Thyroid gland (tissue), 4 donors: Measurements from ENCODE around the gene AQP3. TPM values are rescaled to one million over a fixed set of nuclear protein-coding genes. Genes with fewer than 3 reads are reported as not detected.
"Not testable (repeated sequence)": the region's sequence is repeated elsewhere in the genome, so short reads cannot be mapped to it uniquely, and the experiment has no call there.

Source experiments
- DNase-seq, 2 donors: peaks; one replicate each; pipeline ENCODE4 v3.0.0-alpha.2; 2019
- H3K27ac ChIP-seq, 3 donors: fragments of 200-600 bp; sonication (generic); 1 replicate in 2 of 3; 2 replicates in 1 of 3; pipeline ENCODE4 v1.5.1; 2016 to 2019; ENCODE audit warnings: mild to moderate bottlenecking in 1 of 3, moderate library complexity in 1 of 3
- H3K27me3 ChIP-seq: fragments of 200-600 bp; sonication (generic); one replicate; pipeline ENCODE4 v1.5.1; 2019
- H3K36me3 ChIP-seq, 2 donors: fragments of 200-600 bp; sonication (generic); one replicate each; pipeline ENCODE4 v1.5.1; 2016 to 2019
- H3K4me1 ChIP-seq, 2 donors: fragments of 200-600 bp; sonication (generic); one replicate each; pipeline ENCODE4 v1.5.1; 2017 to 2019
- H3K4me3 ChIP-seq, 3 donors: fragments of 200-600 bp; sonication (generic); replicated peaks in 1 of 3; 1 replicate in 2 of 3; 2 replicates in 1 of 3; pipeline ENCODE4 v1.5.1; 2016; ENCODE audit warnings: mild to moderate bottlenecking in 1 of 3
- H3K9me3 ChIP-seq: fragments of 200-600 bp; sonication (generic); one replicate; pipeline ENCODE4 v1.5.1; 2017
- CTCF ChIP-seq, 6 experiments: fragments of 200-600 bp in 3 of 6; fragments of 450-650 bp in 3 of 6; sonication (generic) in 3 of 6; IDR thresholded peaks; one replicate each; pipeline ENCODE4 v1.5.1; 2016 to 2019; ENCODE audit warnings: antibody characterized with exemption in 6 of 6, mild to moderate bottlenecking in 2 of 6, inconsistent platforms in 1 of 6, moderate library complexity in 1 of 6
- POLR2A ChIP-seq, 2 donors: fragments of 450-650 bp; IDR thresholded peaks; one replicate each; pipeline ENCODE4 v1.6.1; 2017; ENCODE audit warnings: antibody characterized with exemption in 2 of 2, mild to moderate bottlenecking in 2 of 2, moderate library complexity in 1 of 2
- WGBS, 2 donors: methylation state at CpG; one replicate each; pipeline ENCODE4 v1.1.5; 2017; 5-methylcytosine and 5-hydroxymethylcytosine counted together
- intact Hi-C: fragments of 100-400 bp; cut with DNase I; formaldehyde crosslinking; loops from one replicate; pipeline ENCODE4 v1.15.1; 2023
- total RNA-seq, 4 donors: library from RNA; depleted of rRNA; stranded (reverse); fragments of >200 nt; gene quantifications; one replicate each; pipeline ENCODE4 v1.2.3, GENCODE V29; 2016

The AQP3 gene
- total RNA-seq, 4 donors from 2014 or later: 1.0 to 4.3 (median 2.5) TPM

GRCh38 chr9:33404788-33405362 lies 42.5 kb downstream of the AQP3 start:
- intact Hi-C loops: loop anchor here (2.0 kb wide), 1 partner anchor 64 kb away; no protein-coding TSS in a partner anchor
- Histone ChIP-seq H3K4me3 (no peak overlapping the region), H3K27ac (no peak overlapping the region)

GRCh38 chr9:33403941-33404787 lies 43.2 kb downstream of the AQP3 start:
- no peaks in the 10 kb centered on the region for H3K27me3 ChIP-seq
- 81 to 84% methylated on average over 17 of the region's 17 CpGs for WGBS, 2 donors

More at GRCh38 chr9:33404788-33405362, 42.5 kb downstream of the AQP3 start:
- no peaks in the 10 kb centered on the region for H3K27me3 ChIP-seq
- no peak for TF ChIP-seq POLR2A (IDR thresholded peaks at IDR 0.05)
- 85 to 92% methylated on average over 4 of the region's 4 CpGs for WGBS, 2 donors
- no peaks in the 10 kb centered on the region for H3K9me3 ChIP-seq
- no peak for DNase-seq
- no peaks in the 10 kb centered on the region for H3K36me3 ChIP-seq
- H3K4me1 ChIP-seq: peaks cover 0 to 7% of the 10 kb centered on the region in 2 donors

GRCh38 chr9:33402371-33402770 lies 45.0 kb downstream of the AQP3 start, which contains the start of gene AQP7:
Gene AQP7, minus strand, starts transcription at chr9:33402568. Its CDS starts 1,306 bp downstream, at chr9:33401262.
- H3K4me3 ChIP-seq, H3K36me3 ChIP-seq, H3K4me1 ChIP-seq, H3K9me3 ChIP-seq, DNase-seq, H3K27me3 ChIP-seq, intact Hi-C loops: not testable (repeated sequence)
- 61 to 77% methylated on average over 6 to 10 of the region's 10 CpGs for WGBS, 2 donors
- peak within 1 kb of the TSS in 1 of 3 donors; percentile 23 for H3K27ac ChIP-seq

More at GRCh38 chr9:33403941-33404787, 43.2 kb downstream of the AQP3 start:
- H3K27ac ChIP-seq: no peak overlapping the region
- H3K36me3 ChIP-seq: no peaks in the 10 kb centered on the region
- DNase-seq: no peak
- peaks cover 0 to 7% of the 10 kb centered on the region in 2 donors for H3K4me1 ChIP-seq
- TF ChIP-seq POLR2A (IDR thresholded peaks at IDR 0.05): no peak
- TF ChIP-seq CTCF (IDR thresholded peaks at IDR 0.05): no peak
- no peaks in the 10 kb centered on the region for H3K9me3 ChIP-seq
- intact Hi-C loops: loop anchor here (2.0 kb wide), 1 partner anchor 65 kb away; no protein-coding TSS in a partner anchor
- H3K4me3 ChIP-seq: no peak overlapping the region

GRCh38 chr9:33401809-33402208 lies 45.6 kb downstream of the AQP3 start:
- 66 to 71% methylated on average over 10 of the region's 10 CpGs for WGBS, 2 donors
- H3K27ac ChIP-seq, H3K36me3 ChIP-seq, H3K4me1 ChIP-seq, intact Hi-C loops, DNase-seq, H3K27me3 ChIP-seq, H3K9me3 ChIP-seq, H3K4me3 ChIP-seq: not testable (repeated sequence)

- intact Hi-C loops, DNase-seq, H3K4me1 ChIP-seq, H3K4me3 ChIP-seq, H3K27ac ChIP-seq, H3K27me3 ChIP-seq, H3K9me3 ChIP-seq, H3K36me3 ChIP-seq: not testable (repeated sequence)
- 93 to 100% methylated on average over 4 of the region's 4 CpGs for WGBS, 2 donors
These were observed 48.3 kb downstream of the AQP3 start for GRCh38 chr9:33399047-33399446.

- H3K36me3 ChIP-seq, intact Hi-C loops, H3K4me3 ChIP-seq, H3K27me3 ChIP-seq, H3K9me3 ChIP-seq, DNase-seq, H3K27ac ChIP-seq: not testable (repeated sequence)
- H3K4me1 ChIP-seq: peaks cover 12% of the 10 kb centered on the region in 2 donors
- WGBS, 2 donors: 85 to 95% methylated on average over 3 of the region's 4 CpGs
These were observed 49.6 kb downstream of the AQP3 start for GRCh38 chr9:33397801-33398200.

GRCh38 chr9:33395159-33395879 lies 52.1 kb downstream of the AQP3 start:
- H3K9me3 ChIP-seq, intact Hi-C loops, DNase-seq, H3K27me3 ChIP-seq, H3K27ac ChIP-seq, H3K36me3 ChIP-seq, H3K4me3 ChIP-seq: not testable (repeated sequence)
- H3K4me1 ChIP-seq: peaks cover 30 to 31% of the 10 kb centered on the region in 2 donors
- 78 to 80% methylated on average over 14 to 15 of the region's 15 CpGs for WGBS, 2 donors

GRCh38 chr9:33393986-33394385 lies 53.4 kb downstream of the AQP3 start:
- 76 to 77% methylated on average over 3 of the region's 3 CpGs for WGBS, 2 donors
- H3K4me1 ChIP-seq: peaks cover 33 to 35% of the 10 kb centered on the region in 2 donors
- H3K9me3 ChIP-seq, H3K27me3 ChIP-seq, intact Hi-C loops, H3K4me3 ChIP-seq, DNase-seq, H3K36me3 ChIP-seq: not testable (repeated sequence)
- peak overlapping the region in 2 of 3 donors; percentile 8 to 24 for H3K27ac ChIP-seq
